OCI-LY1 (cell line): Measurements from ENCODE around the gene XPO6.

ENCODE experiments used
- EZH2 ChIP-seq: fragments of 200-600 bp; sonication (generic), shearing (Covaris generic); IDR thresholded peaks from 2 replicates; pipeline ENCODE4 v1.8.0; 2017; ENCODE audit warnings: borderline replicate concordance, mixed run types, mild to moderate bottlenecking, antibody characterized with exemption, low read length, moderate library complexity, mixed read lengths
- TF ChIP-seq, protein P1 (sequence below): fragments of 200-600 bp; sonication (generic), shearing (Covaris generic); IDR thresholded peaks from 2 replicates; pipeline ENCODE4 v1.5.1; 2017; ENCODE audit warnings: mild to moderate bottlenecking, antibody characterized with exemption, low read length, moderate library complexity, mixed read lengths

DNA sequence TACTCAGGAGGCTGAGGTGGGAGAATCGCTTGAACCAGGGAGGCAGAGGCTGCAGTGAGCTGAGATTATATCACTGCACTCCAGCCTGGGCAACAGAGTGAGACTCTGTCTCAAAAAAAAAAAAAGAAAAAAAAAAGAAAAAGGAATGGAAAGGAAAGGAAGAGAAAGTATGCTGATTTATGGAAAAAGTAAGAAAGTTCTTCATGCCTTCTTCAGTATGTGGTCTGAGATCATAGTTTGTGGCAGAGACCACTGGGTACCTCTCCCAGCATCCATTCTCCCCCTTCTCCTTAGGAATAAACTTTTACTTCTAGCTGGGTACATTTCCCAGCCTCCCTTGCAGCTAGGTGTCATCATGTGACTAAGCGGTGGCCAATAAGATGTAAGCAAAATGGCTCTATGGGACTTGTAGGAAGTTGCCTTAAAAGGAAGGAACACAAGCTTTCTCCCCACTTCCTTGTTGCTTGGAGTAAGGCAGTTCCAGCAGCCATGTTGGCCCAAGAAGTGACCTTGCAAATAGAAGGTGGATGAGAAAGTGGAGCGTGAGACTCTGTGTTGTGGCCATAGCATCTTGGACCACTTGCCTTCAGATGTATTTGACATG is 26.1 kb upstream of the XPO6 start:
- TF ChIP-seq, protein P1, sequence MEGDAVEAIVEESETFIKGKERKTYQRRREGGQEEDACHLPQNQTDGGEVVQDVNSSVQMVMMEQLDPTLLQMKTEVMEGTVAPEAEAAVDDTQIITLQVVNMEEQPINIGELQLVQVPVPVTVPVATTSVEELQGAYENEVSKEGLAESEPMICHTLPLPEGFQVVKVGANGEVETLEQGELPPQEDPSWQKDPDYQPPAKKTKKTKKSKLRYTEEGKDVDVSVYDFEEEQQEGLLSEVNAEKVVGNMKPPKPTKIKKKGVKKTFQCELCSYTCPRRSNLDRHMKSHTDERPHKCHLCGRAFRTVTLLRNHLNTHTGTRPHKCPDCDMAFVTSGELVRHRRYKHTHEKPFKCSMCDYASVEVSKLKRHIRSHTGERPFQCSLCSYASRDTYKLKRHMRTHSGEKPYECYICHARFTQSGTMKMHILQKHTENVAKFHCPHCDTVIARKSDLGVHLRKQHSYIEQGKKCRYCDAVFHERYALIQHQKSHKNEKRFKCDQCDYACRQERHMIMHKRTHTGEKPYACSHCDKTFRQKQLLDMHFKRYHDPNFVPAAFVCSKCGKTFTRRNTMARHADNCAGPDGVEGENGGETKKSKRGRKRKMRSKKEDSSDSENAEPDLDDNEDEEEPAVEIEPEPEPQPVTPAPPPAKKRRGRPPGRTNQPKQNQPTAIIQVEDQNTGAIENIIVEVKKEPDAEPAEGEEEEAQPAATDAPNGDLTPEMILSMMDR, result no peak
- no peak for TF ChIP-seq EZH2
